Measurements from ENCODE around the gene RPL21. TPM values are rescaled to one million over a fixed set of nuclear protein-coding genes. Genes with fewer than 3 reads are reported as not detected.

The RPL21 gene
- total RNA-seq, 1 experiment from 2014 or later, result 791 TPM

GRCh38 chr13:27252467-27252866, 1.1 kb downstream of the RPL21 start:
- in situ Hi-C loops (cut with HindIII; ENCODE audit: low pct_unique_long_range_greater_than_20kb, low sequenced_read_pairs), result no loop called here
- no peak for DNase-seq (ENCODE audit: low read depth)

DNA sequence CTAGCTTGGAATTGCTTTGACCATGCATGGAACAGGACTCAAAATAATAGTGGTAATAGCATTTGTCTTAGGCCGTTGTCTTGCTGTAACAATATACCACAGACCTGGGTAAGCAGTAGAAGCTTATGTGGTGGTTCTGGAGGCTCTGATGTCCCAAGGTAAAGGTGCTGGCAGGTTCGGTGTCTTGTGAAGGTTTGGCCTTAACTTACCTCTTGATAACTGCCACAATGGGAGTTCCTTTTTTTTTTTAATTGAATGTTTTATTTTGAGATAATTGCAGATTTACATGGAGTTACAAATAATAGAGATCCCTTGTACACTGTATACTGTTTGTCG, 5.8 kb downstream of the RPL21 start:
- no peak for DNase-seq (ENCODE audit: low read depth)
- in situ Hi-C loops (cut with HindIII; ENCODE audit: low pct_unique_long_range_greater_than_20kb, low sequenced_read_pairs), result no loop called here

DNA sequence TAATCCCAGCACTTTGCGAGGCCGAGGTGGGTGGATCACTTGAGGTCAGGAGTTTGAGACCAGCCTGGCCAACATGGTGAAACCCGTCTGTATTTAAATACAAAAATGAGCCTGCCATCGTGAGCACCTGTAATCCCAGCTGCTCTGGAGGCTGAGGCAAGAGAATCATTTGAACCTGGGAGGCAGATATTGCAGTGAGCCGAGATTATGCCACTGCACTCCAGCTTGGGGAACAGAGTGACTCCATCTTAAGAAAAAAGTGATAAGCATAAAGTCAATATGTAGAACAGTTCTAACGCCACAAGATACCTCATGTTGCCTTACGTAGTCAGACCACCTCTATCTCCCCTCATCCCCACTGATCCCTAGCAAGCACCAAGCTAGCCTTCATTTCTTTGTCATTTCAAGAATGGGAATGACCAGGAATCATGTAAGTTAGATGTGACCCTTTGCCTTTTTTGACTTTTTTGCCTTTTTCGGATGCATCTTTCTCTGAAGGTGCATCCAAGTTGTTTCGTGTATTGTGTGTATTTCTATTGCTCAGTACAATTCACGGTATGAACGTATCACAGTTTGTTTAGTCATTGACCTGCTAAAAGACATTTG, 6.4 kb downstream of the RPL21 start:
- no peak for DNase-seq (ENCODE audit: low read depth)
- in situ Hi-C loops (cut with HindIII; ENCODE audit: low pct_unique_long_range_greater_than_20kb, low sequenced_read_pairs), result no loop called here

GRCh38 chr13:27258637-27259386, 7.5 kb downstream of the RPL21 start:
- in situ Hi-C loops (cut with HindIII; ENCODE audit: low pct_unique_long_range_greater_than_20kb, low sequenced_read_pairs), result no loop called here
- no peak for DNase-seq (ENCODE audit: low read depth)

DNA sequence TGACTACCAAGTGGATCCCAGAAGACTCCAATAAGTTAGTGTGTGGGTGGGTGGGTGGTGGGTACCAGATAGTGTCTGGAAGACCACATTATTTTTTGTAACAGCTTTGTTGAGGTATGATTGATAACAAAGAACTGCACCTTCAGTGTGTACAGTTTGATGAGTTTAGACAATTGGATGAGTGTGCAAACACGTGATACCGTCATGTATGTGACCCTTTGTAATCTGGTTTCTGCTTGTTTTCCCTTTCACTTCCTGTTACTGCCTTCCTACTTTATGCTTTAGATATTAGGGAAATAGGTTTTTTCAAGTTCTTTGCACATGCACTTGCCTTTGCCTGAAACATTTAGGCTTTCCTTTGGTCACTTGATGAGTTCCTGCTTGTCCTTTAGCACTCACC, 8.5 kb downstream of the RPL21 start:
- in situ Hi-C loops (cut with HindIII; ENCODE audit: low pct_unique_long_range_greater_than_20kb, low sequenced_read_pairs), result no loop called here
- no peak for DNase-seq (ENCODE audit: low read depth)

DNA sequence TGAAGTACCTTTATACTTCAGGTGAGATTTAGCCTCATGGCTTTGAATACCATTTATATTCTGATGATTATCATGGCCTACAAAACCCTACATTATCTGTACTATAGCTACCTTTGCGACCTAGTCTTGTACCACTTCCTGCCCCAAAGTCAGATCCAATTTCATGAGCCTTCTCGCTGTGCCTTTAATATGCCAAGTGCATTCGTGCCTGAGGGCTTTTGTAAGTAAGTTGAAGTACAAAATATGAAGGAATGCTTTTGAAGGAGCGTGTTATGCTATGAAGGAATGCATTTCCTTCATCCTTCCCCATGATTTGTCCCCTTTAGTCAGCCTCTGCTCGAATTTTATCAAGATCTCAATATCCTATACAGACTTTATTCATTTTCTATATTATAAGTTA, 10.0 kb downstream of the RPL21 start:
- in situ Hi-C loops (cut with HindIII; ENCODE audit: low pct_unique_long_range_greater_than_20kb, low sequenced_read_pairs), result no loop called here
- no peak for DNase-seq (ENCODE audit: low read depth)

DNA sequence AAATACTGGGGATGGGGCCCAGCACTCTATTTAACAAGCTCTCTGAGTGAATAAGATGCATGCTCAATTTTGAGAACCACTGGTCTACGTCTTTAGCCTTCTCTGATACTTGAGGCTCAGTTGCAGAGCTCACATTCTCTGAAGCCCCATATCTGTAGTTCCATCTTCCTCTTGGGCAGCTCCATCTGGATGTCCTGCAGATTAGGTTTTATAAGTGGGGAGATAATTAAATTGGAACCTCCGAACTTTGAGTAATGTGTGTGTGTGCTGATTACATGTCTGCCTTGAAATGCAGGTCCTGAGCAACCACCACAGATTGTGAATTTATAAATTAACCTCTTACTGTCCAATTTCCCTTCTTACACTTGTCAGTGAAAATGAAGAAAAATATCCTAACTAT, 12.1 kb downstream of the RPL21 start:
- no peak for DNase-seq (ENCODE audit: low read depth)
- in situ Hi-C loops (cut with HindIII; ENCODE audit: low pct_unique_long_range_greater_than_20kb, low sequenced_read_pairs), result no loop called here

DNA sequence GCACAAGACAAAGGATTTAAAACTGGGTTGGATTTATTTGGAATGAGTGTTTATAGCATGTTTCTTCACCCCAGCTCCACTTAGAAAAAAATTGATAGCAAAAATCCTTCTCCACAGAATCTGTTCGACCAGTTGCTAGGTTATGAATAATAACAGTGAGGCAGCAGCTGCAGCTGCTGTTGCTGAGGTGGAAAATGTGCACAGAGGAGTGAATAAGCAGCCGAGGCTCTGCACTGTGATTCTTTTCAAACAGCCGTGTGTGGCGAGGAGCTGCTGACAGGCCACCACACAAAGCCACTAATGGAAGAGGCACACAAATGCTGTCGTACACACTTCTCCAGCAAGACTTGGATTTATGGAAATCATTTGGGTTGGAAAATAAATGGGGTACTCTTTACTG, 12.8 kb downstream of the RPL21 start:
- no peak for DNase-seq (ENCODE audit: low read depth)
- in situ Hi-C loops (cut with HindIII; ENCODE audit: low pct_unique_long_range_greater_than_20kb, low sequenced_read_pairs), result no loop called here

GRCh38 chr13:27264648-27265047, 13.3 kb downstream of the RPL21 start:
- no peak for DNase-seq (ENCODE audit: low read depth)
- in situ Hi-C loops (cut with HindIII; ENCODE audit: low pct_unique_long_range_greater_than_20kb, low sequenced_read_pairs), result no loop called here

- DNase-seq (ENCODE audit: low read depth), result no peak
- in situ Hi-C loops (cut with HindIII; ENCODE audit: low pct_unique_long_range_greater_than_20kb, low sequenced_read_pairs), result no loop called here
Observed at GRCh38 chr13:27266917-27267316, 15.6 kb downstream of the RPL21 start.

DNA sequence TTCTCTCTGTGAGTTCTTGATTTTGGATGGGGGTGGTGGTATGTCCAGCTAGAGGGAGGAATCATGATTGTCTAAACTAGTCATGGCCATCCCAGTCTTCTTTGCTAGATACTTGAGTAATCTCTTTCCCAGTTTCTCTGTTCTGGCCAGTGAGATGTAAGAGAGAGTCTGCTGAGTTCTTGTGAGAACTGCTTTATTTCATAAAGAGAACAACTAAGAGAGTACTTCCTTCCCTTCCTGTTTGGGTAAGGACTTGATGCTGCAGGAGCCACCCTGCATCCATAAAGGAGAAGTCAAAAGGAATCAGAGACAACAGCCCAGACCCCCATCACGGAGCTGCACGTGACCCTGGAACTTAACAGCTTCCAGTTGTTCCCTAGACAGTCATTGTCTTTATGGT, 16.2 kb downstream of the RPL21 start:
- DNase-seq (ENCODE audit: low read depth), result no peak
- in situ Hi-C loops (cut with HindIII; ENCODE audit: low pct_unique_long_range_greater_than_20kb, low sequenced_read_pairs), result no loop called here

DNA sequence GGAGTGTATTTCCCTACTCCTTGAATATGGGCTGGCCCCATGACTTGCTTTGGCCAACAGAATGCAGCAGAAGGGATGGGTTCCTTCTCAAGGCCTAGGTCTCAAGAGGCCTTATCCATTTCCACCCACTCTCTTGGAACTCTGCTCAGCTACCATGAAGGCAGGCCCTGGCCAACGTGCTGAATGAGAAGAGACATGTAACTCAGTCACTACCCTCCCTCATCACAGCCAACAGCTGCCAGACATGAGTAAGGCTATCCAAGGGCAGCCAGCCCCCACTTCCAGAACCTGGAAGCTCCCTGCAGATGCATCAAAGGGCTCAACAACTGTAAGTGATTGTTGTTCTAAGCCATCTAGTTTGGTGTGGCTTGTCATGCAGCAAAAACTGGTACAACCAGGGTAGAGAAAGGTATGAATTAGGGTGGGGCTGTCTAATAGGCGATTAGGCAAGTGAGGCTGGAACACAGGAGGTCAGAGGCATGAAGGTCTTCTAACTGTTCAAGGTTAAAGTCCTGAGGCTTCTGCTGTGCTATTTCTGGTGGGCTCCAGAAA, 17.8 kb downstream of the RPL21 start:
- in situ Hi-C loops (cut with HindIII; ENCODE audit: low pct_unique_long_range_greater_than_20kb, low sequenced_read_pairs), result no loop called here
- no peak for DNase-seq (ENCODE audit: low read depth)

GRCh38 chr13:27270594-27271520, 19.5 kb downstream of the RPL21 start, which contains the start of gene RASL11A:
Gene RASL11A (plus strand): TSS chr13:27270830. CDS start chr13:27270945, 115 bp downstream.
- peak; percentile 88 for DNase-seq (ENCODE audit: low read depth)
- in situ Hi-C loops (cut with HindIII; ENCODE audit: low pct_unique_long_range_greater_than_20kb, low sequenced_read_pairs), result no loop called here

GRCh38 chr13:27271570-27272096, 20.3 kb downstream of the RPL21 start:
- in situ Hi-C loops (cut with HindIII; ENCODE audit: low pct_unique_long_range_greater_than_20kb, low sequenced_read_pairs), result no loop called here

DNA sequence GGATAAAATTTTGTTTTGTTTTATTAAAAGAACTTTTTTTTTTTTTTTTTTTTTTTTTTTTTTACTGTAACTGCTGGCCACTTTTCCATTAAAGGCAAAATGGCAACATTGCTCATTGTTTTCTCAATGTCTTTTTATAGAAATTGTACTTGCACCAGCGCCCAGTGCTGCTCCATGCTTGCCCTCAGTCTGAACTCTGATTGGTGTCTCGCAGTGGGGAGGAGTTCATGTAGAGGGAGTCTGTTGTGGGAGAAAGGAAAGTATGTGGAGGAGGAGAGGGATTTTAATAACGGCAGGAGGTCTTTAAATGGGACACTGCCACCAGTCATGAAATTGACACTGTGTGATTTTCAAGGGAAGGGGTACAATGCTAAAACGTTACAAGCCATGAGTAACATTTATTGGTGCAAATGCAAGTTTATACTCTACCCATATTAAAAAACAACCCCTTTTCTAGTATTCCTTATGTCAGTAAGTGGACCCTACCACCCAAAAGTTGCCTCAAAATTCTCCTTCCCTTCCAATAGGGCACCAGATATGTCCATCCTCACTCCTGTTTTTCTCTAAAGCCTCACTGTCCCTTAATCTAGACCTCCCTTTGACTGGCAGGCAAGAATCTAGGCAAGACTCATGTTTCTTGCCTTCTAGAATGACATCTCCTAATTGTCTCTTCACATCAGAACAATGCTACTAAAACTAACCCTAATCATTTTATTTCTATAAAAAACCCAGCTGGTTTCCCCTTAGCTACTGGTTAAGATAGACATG, 22.5 kb downstream of the RPL21 start:
- in situ Hi-C loops (cut with HindIII; ENCODE audit: low pct_unique_long_range_greater_than_20kb, low sequenced_read_pairs), result no loop called here

More at GRCh38 chr13:27271570-27272096, 20.3 kb downstream of the RPL21 start:
- DNase-seq (ENCODE audit: low read depth), result no peak

GRCh38 chr13:27274631-27275030, 23.3 kb downstream of the RPL21 start:
- no peak for DNase-seq (ENCODE audit: low read depth)
- in situ Hi-C loops (cut with HindIII; ENCODE audit: low pct_unique_long_range_greater_than_20kb, low sequenced_read_pairs), result no loop called here

More for the DNA sequence above, 22.5 kb downstream of the RPL21 start:
- peak; percentile 57 for DNase-seq (ENCODE audit: low read depth)

- in situ Hi-C loops (cut with HindIII; ENCODE audit: low pct_unique_long_range_greater_than_20kb, low sequenced_read_pairs), result no loop called here
- DNase-seq (ENCODE audit: low read depth), result no peak
Observed at GRCh38 chr13:27276188-27276587, 24.8 kb downstream of the RPL21 start.

DNA sequence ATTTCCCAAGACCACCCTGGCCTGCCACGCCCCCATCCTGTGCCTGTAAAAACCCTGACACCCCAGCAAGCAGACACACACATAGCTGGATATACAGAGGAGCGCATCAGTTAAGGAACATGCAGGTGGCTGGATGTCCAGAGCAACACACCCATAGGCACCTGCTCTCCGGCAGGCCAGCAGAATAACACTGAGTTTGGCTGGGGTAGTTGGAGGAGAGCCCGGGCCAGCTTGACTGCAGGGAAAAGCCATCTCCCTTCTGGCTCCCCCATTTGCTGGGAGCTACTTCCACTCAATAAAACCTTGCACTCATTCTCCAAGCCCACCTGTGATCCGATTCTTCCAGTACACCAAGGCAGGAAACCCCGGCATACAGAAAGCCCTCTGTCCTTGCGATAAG, 28.1 kb downstream of the RPL21 start:
- no peak for DNase-seq (ENCODE audit: low read depth)
- in situ Hi-C loops (cut with HindIII; ENCODE audit: low pct_unique_long_range_greater_than_20kb, low sequenced_read_pairs), result no loop called here
